Testis (tissue), 3 donors: Measurements from ENCODE around the gene SLF2. TPM values are rescaled to one million over a fixed set of nuclear protein-coding genes. Genes with fewer than 3 reads are reported as not detected.
A peak's percentile ranks its signal among the peaks of the same experiment; 100 is the strongest.

Experiments
- DNase-seq: peaks from one replicate; pipeline ENCODE4 v3.0.0-alpha.2; 2019
- H3K27ac ChIP-seq, 2 donors: fragments of 200-600 bp; sonication (generic); one replicate each; pipeline ENCODE4 v1.5.1; 2019
- H3K27me3 ChIP-seq: fragments of 200-600 bp; sonication (generic); one replicate; pipeline ENCODE4 v1.5.1; 2019
- H3K36me3 ChIP-seq: fragments of 200-600 bp; sonication (generic); one replicate; pipeline ENCODE4 v1.5.1; 2017; ENCODE audit warnings: low read depth; ENCODE audit errors: missing control alignments
- H3K4me1 ChIP-seq: fragments of 200-600 bp; sonication (generic); one replicate; pipeline ENCODE4 v1.5.1; 2019
- H3K4me3 ChIP-seq, 2 donors: fragments of 200-600 bp; sonication (generic); one replicate each; pipeline ENCODE4 v1.5.1; 2017 to 2019
- H3K9me3 ChIP-seq: fragments of 200-600 bp; sonication (generic); one replicate; pipeline ENCODE4 v1.5.1; 2017
- CTCF ChIP-seq, 3 experiments: fragments of 450-650 bp in 2 of 3; fragments of 200-600 bp in 1 of 3; sonication (generic) in 1 of 3; IDR thresholded peaks; one replicate each; pipeline ENCODE4 v1.5.1; 2016 to 2019; ENCODE audit warnings: antibody characterized with exemption in 3 of 3, mild to moderate bottlenecking in 2 of 3, moderate library complexity in 1 of 3
- POLR2A ChIP-seq: fragments of 450-650 bp; IDR thresholded peaks from one replicate; pipeline ENCODE4 v1.6.1; 2017; ENCODE audit warnings: antibody characterized with exemption, mild to moderate bottlenecking, moderate library complexity
- WGBS, 2 donors: methylation state at CpG; one replicate each; pipeline ENCODE4 v1.1.5; 2018; 5-methylcytosine and 5-hydroxymethylcytosine counted together
- intact Hi-C: fragments of 100-400 bp; cut with DNase I; formaldehyde crosslinking; loops from one replicate; pipeline ENCODE4 v1.15.1; 2023; ENCODE audit warnings: low total_unique reads
- polyA plus RNA-seq: library from polyadenylated mRNA; stranded (reverse); fragments of 350-450 nt; fragmentation: Illumina TruSeq; extraction: RNeasy Lipid Tissue Mini Kit (QIAGEN cat#74804); gene quantifications from one replicate; pipeline ENCODE4 v1.2.3, GENCODE V29; 2014; ENCODE audit warnings: low read depth, low replicate concordance; ENCODE audit not compliant: insufficient read depth
- total RNA-seq, 2 donors: library from RNA; depleted of rRNA; stranded (reverse); fragments of >200 nt; gene quantifications; one replicate each; pipeline ENCODE4 v1.2.3, GENCODE V29; 2016

SLF2 gene
- total and polyA plus RNA-seq, 3 donors from 2014 or later: 42.6 to 171 (median 150) TPM

GRCh38 chr10:100908378-100908777, 4.4 kb upstream of the SLF2 start:
- WGBS, 2 donors: 83 to 87% methylated on average over 8 of the region's 8 CpGs
- no peak for DNase-seq
- H3K36me3 ChIP-seq: no peaks in the 10 kb centered on the region
- intact Hi-C loops: no loop called here
- no peaks in the 10 kb centered on the region for H3K9me3 ChIP-seq
- TF ChIP-seq POLR2A: no peak
- no peak for TF ChIP-seq CTCF (IDR thresholded peaks at IDR 0.05)
- H3K27ac ChIP-seq: peak overlapping the region in 1 of 2 donors; percentile 93
- no peaks in the 10 kb centered on the region for H3K27me3 ChIP-seq
- no peak overlapping the region for H3K4me3 ChIP-seq
- peaks cover 43% of the 10 kb centered on the region for H3K4me1 ChIP-seq

GRCh38 chr10:100909501-100910263, 3.1 kb upstream of the SLF2 start:
- peaks cover 43% of the 10 kb centered on the region for H3K4me1 ChIP-seq
- H3K4me3 ChIP-seq: no peak overlapping the region
- peak overlapping the region; percentile 64 to 93 for H3K27ac ChIP-seq
- intact Hi-C loops: no loop called here
- H3K36me3 ChIP-seq: no peaks in the 10 kb centered on the region
- H3K9me3 ChIP-seq: no peaks in the 10 kb centered on the region
- 18 to 22% methylated on average over 6 of the region's 6 CpGs for WGBS, 2 donors
- H3K27me3 ChIP-seq: no peaks in the 10 kb centered on the region
- no peak for TF ChIP-seq CTCF (IDR thresholded peaks at IDR 0.05)
- no peak for TF ChIP-seq POLR2A
- peak; percentile 90 for DNase-seq

- Histone ChIP-seq H3K36me3 (no peaks in the 10 kb centered on the region), H3K27ac (peak overlapping the region; percentile 86 to 93), H3K4me3 (no peak overlapping the region), H3K9me3 (no peaks in the 10 kb centered on the region), H3K27me3 (no peaks in the 10 kb centered on the region), H3K4me1 (peaks cover 50% of the 10 kb centered on the region)
- no peak for DNase-seq
- TF ChIP-seq POLR2A (no peak), CTCF (IDR thresholded peaks at IDR 0.05) (no peak)
- 43 to 46% methylated on average over 4 of the region's 4 CpGs for WGBS, 2 donors
- intact Hi-C loops: no loop called here
Measured at GRCh38 chr10:100911472-100911871, 1.3 kb upstream of the SLF2 start.

- peak; percentile 37 for DNase-seq
- no peaks in the 10 kb centered on the region for H3K9me3 ChIP-seq
- peak overlapping the region; percentile 83 to 97 for H3K4me3 ChIP-seq
- H3K27me3 ChIP-seq: no peaks in the 10 kb centered on the region
- no peaks in the 10 kb centered on the region for H3K36me3 ChIP-seq
- TF ChIP-seq CTCF (IDR thresholded peaks at IDR 0.05) (no peak), POLR2A (no peak)
- peaks cover 56% of the 10 kb centered on the region for H3K4me1 ChIP-seq
- 1 to 2% methylated on average over 12 of the region's 12 CpGs for WGBS, 2 donors
- peak overlapping the region; percentile 86 to 93 for H3K27ac ChIP-seq
- intact Hi-C loops: no loop called here
Measured at GRCh38 chr10:100912013-100912604, 654 bp upstream of the SLF2 start.
